GM12873 (cell line): Measurements from ENCODE around the gene SH3GL2.
A peak's percentile ranks its signal among the peaks of the same experiment; 100 is the strongest.

Experiments
- CTCF ChIP-seq: IDR thresholded peaks from 2 replicates; pipeline ENCODE4 v1.5.1; 2012; ENCODE audit warnings: low read depth, mild to moderate bottlenecking, moderate library complexity, low read length, control low read depth; ENCODE audit not compliant: insufficient read depth; ENCODE audit errors: missing control alignments

The SH3GL2 gene

GRCh38 chr9:17783227-17783626, 204.4 kb downstream of the SH3GL2 start:
- no peak for TF ChIP-seq CTCF

DNA sequence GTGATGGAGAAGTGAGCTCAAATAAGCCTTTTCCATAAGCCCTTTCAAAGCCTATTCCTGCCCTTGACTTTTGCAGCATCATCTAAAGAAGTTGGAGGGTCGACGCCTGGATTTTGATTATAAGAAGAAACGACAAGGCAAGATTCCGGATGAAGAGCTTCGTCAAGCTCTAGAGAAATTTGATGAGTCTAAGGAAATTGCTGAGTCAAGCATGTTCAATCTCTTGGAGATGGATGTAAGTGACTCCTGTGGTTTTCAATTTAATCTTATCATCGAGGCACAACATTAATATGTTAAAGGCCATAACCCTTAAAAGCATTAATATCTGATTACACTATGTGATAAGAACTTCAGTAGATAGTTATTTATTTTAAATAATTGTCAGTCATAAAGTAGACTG, 210.4 kb downstream of the SH3GL2 start:
- TF ChIP-seq CTCF, result no peak

GRCh38 chr9:17793713-17794622, 215.1 kb downstream of the SH3GL2 start:
- peak; percentile 17 for TF ChIP-seq CTCF

GRCh38 chr9:17795744-17796143, 216.9 kb downstream of the SH3GL2 start:
- no peak for TF ChIP-seq CTCF

GRCh38 chr9:17799369-17799768, 220.5 kb downstream of the SH3GL2 start:
- TF ChIP-seq CTCF, result no peak

DNA sequence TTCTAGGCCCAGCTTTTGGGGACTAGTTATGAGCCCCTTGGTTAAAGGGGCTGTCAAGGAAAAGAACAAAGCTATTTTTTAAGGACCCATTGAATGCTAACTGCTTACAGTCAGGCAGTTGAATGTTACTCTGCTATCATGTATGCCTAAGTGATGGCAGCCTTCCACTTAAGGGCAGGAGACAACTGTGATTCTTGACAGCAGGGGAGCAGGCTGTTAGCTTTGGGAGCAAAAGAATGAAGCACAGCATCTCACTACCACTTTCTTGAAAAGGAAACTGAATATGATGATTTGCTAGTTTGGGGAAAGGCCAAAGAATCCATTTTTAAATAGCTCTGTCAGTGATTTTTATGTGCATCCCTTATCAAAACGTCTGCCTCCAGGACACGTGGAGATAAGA, 221.6 kb downstream of the SH3GL2 start:
- no peak for TF ChIP-seq CTCF

DNA sequence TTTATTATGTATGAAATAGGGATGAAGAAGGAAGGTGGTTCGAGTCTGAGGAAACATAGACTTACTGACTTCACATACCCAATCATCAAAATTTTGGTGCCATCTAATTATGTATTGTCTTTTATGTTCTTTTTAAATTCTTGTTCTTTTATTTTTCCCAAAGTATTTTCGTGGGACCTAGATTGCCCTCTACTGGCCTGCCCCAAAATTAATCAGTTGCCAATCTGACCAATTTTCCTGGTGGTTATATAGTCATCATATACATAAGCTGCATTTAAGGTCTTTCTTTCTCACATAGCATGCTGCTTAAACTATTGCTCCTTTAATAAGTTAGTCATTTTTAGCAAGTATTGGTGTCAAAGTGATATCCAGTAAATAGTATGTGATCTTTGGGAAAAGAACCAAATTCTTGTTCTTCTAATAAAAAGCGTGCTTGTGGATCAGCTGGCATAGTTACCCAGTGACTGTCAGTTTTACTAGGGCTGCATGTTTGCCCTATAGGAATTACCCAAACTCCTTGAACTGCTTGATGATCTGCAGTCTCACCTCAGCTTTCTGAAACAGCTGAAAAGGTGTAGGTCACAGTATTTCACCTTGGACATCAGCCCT, 223.5 kb downstream of the SH3GL2 start:
- TF ChIP-seq CTCF, result peak; percentile 43
